Duodenal mucosa (tissue), 2 donors: ENCODE results near the gene PEMT.

ENCODE experiments used
- H3K27ac ChIP-seq: one replicate; pipeline ENCODE4 v1.7.0; 2013; ENCODE audit warnings: low read depth, low read length
- H3K27me3 ChIP-seq, 2 donors: one replicate each; pipeline ENCODE4 v1.7.0; 2013; ENCODE audit warnings: low read length in 2 of 2, control low read depth in 1 of 2; ENCODE audit not compliant: insufficient read depth in 2 of 2, control insufficient read depth in 1 of 2
- H3K36me3 ChIP-seq, 2 donors: one replicate each; pipeline ENCODE4 v1.7.0; 2013; ENCODE audit warnings: low read length in 2 of 2, control low read depth in 1 of 2; ENCODE audit not compliant: insufficient read depth in 2 of 2, control insufficient read depth in 1 of 2
- H3K4me1 ChIP-seq, 2 donors: one replicate each; pipeline ENCODE4 v1.7.0; 2013; ENCODE audit warnings: low read length in 2 of 2, control low read depth in 1 of 2; ENCODE audit not compliant: insufficient read depth in 2 of 2, control insufficient read depth in 1 of 2
- H3K4me3 ChIP-seq, 2 donors: one replicate each; pipeline ENCODE4 v1.7.0; 2013; ENCODE audit warnings: low read length in 2 of 2, low read depth in 1 of 2
- H3K9ac ChIP-seq, 2 donors: one replicate each; pipeline ENCODE4 v1.7.0; 2013; ENCODE audit warnings: low read length in 2 of 2, low read depth in 1 of 2
- H3K9me3 ChIP-seq, 2 donors: one replicate each; pipeline ENCODE4 v1.7.0; 2013; ENCODE audit warnings: low read length in 2 of 2, control low read depth in 1 of 2; ENCODE audit not compliant: control insufficient read depth in 1 of 2

PEMT gene

DNA sequence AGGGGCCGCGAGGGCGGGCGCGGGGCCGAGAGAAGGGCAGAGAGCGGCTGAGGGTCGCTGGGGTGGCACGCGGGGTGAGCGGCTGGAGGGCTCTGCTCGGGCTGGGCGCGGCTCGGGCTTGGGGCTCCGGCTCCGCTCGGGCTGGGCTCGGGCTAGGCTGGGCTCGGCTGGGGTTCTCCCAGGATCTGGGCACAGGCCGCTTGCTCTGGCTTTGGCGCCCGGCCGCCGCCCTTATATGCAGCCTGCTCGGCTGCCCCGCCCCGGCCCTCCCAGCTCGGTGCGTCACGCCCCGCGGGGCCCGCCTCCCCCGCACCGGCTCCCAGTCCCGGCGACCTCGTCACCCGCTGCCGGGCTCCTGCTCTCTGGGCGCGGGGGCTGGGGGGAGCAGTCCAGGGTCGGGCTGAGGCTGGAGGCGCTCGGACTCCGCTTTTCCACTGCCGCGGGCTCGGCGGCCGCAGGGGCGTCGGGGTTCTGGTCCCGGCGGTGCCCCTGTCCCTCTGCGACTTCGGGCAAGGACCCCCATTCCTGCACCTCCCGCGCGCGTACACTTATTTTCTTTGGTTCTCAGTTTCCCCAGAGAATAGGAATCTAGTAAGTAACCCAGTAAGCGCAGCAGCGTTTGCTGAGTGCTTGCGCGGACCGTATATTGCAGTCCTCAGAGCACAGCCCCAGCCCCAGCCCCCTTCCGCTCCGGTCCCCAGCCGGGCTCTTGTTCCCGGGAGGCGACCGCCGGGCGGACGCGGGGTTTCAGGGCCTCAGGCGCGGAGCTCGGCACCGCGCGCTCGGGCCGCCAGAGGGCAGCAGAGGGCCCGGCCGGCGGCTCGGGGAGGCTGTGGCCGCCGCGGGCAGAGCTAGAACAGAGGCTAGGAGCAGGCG, 95.1 kb downstream of the PEMT start, which contains the start of gene RASD1:
RASD1 (minus strand) TSS at position 207 of the 876 bp plus-strand sequence. CDS start 214 bp downstream, outside the sequence.
- Histone ChIP-seq H3K27ac (peak within 1 kb of the TSS; percentile 63), H3K9me3 (no peaks in the 10 kb centered on the region), H3K36me3 (peaks cover 10 to 16% of the 10 kb centered on the region in 2 donors), H3K4me3 (peak within 1 kb of the TSS; percentile 73 to 77), H3K9ac (peak within 1 kb of the TSS; percentile 66 to 71), H3K27me3 (no peaks in the 10 kb centered on the region), H3K4me1 (peaks cover 14 to 27% of the 10 kb centered on the region in 2 donors)

DNA sequence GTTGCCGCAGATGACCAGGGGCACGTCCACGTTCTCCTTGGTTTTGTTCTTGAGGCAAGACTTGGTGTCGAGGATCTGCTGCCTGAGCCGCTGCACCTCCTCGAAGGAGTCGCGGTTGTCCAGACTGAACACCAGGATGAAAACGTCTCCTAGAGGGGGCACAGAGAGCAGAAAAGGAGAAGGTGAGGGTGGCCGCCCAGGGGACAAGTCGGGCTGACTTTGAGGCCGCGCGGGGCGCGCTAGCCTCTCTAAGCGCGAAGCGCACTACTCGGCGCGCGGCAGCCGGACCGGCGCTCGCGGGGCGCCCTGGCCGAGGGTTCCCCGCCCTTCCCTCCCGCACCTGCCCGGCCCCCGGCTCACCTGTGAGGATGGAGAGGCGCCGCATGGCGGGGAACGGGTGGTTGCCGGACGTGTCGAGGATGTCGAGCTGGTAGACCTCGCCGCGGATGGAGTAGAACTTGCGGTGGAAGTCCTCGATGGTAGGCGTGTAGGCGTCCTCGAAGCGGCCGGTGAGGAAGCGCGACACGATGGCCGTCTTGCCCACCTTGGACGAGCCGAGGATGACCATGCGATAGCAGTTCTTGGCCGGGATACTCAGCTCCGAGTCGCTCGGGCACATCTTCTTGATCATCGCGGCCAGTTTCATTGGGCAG, 95.8 kb downstream of the PEMT start:
- peaks cover 14 to 27% of the 10 kb centered on the region in 2 donors for H3K4me1 ChIP-seq

DNA sequence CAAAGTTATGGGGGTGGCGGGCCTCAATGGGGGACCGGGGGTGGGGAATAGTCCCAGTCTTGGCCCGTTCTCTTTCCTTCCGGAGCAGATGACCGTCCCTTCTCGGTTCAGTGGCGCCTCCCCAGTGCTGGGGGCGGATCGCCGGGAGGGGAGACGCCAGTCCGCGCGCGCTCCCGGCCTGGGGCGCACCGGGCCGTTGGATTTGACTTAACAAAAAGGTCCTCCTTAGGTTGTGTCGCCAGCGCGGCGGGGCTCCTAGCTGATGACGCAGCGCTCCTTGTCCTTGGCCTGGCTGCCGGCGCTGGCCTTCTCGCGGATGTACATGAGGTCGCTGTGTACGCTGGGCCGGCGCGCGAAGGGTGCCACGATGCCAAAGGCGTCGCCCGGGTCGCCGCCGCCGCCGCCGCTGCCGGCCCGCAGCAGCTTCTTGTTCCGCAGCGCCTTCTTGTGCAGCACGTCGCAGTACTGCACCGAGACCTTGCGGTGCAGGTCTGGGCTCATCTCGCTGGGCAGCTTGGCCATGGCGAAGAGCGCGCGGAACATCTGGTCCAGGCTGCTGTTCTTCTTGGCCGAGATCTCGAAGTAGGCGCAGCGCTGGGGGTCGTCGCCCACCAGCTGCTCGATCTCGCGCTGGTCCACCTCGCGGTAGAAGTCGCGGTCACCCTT, 96.5 kb downstream of the PEMT start:
- Histone ChIP-seq H3K27ac (peak overlapping the region; percentile 60), H3K9me3 (no peaks in the 10 kb centered on the region), H3K4me1 (peaks cover 14 to 27% of the 10 kb centered on the region in 2 donors), H3K36me3 (peaks cover 14 to 26% of the 10 kb centered on the region in 2 donors), H3K27me3 (no peaks in the 10 kb centered on the region), H3K4me3 (peak overlapping the region; percentile 66 to 77), H3K9ac (peak overlapping the region; percentile 26 to 31)

More for the DNA sequence above, 95.8 kb downstream of the PEMT start:
- Histone ChIP-seq H3K9ac (peak overlapping the region in 1 of 2 donors; percentile 63), H3K27ac (peak overlapping the region; percentile 60), H3K9me3 (no peaks in the 10 kb centered on the region), H3K36me3 (peaks cover 14 to 24% of the 10 kb centered on the region in 2 donors), H3K4me3 (peak overlapping the region; percentile 66 to 77), H3K27me3 (no peaks in the 10 kb centered on the region)

DNA sequence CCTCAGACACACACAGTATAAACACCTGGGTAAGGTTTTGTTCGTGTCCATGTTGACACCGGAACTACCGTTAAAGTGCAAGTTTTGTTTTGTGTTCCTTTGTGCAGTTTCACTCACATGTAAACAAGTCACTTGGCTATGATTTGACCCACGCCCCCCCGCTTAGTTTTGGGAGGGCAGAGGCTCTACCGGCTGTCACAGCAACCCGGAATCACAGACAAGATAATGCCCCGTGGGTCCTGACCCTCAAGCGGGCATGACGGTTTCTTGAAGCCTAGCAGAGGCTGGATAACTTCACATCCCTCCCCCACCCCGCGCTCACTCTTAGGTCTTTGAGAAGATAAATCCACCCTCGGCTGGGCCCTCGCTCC, 97.0 kb downstream of the PEMT start:
- Histone ChIP-seq H3K27ac (peak overlapping the region; percentile 8), H3K27me3 (no peaks in the 10 kb centered on the region), H3K9ac (peak overlapping the region in 1 of 2 donors; percentile 31), H3K4me3 (peak overlapping the region; percentile 66 to 77), H3K4me1 (peaks cover 14 to 27% of the 10 kb centered on the region in 2 donors), H3K36me3 (peaks cover 14 to 29% of the 10 kb centered on the region in 2 donors), H3K9me3 (no peaks in the 10 kb centered on the region)

DNA sequence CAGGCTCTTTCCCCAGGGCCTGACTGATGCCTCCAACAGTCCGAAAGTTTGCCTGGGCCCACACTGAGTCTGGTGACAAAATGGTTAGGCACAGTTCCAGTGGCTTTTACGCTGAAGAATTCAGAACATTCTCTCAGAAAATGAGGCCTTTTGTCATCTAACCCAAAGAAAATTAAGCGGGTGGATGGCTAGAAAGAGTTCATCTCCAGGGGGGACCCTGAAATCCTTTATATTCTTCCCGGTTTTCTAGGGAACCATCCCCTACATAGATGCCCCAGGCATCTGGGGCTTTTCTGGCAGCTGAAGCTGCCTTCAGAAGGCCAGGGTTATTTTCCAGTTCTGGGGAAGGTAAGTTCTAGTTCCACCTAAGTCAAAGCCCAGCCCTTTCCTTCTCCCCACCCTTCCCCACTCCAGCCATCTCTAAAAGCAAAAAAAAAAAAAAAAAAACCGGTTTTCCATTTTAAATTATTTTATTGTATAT, 97.5 kb downstream of the PEMT start:
- no peak overlapping the region for H3K9ac ChIP-seq
- H3K27me3 ChIP-seq = no peaks in the 10 kb centered on the region
- no peaks in the 10 kb centered on the region for H3K9me3 ChIP-seq
- H3K27ac ChIP-seq = no peak overlapping the region
- peaks cover 14 to 31% of the 10 kb centered on the region in 2 donors for H3K36me3 ChIP-seq
- peaks cover 14 to 27% of the 10 kb centered on the region in 2 donors for H3K4me1 ChIP-seq
- peak overlapping the region in 1 of 2 donors; percentile 77 for H3K4me3 ChIP-seq

DNA sequence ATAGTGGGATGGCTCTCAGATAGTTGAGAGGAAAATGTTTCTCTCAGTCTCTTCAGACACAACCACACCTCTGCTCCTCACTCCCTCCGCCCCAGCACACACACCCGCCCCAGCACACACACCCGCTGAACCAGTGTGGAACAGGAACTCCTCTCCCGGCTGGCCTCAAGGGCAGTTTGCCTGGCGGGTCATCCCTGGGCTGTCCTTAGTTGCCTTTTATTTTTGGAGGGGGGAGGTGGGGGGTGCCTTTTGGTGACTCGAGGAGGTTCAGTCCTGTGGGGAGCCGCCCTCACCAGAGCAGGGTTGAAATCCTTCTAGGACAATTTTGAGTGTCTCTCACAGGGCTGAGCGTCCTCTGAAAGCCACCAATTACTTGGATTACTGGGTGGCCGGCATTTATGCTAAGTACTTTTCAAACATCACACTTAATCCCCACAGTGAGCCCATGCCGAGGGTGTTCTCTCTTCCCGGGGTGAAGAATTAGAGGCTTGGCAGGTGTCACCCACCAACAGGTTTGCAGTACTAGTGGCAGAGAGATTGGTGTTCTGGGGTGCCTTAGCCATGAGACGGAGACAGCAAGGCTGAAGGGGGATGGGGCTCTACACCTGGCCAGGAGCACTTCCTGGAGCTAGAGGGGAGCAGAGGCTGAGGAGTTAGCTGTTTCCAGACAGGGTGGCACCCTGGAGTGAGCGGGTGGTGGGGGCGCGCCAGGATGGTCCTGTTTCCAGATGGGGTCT, 98.1 kb downstream of the PEMT start:
- H3K4me1 ChIP-seq = peaks cover 14 to 27% of the 10 kb centered on the region in 2 donors
- peaks cover 14 to 34% of the 10 kb centered on the region in 2 donors for H3K36me3 ChIP-seq
- H3K27me3 ChIP-seq = no peaks in the 10 kb centered on the region
- H3K4me3 ChIP-seq = no peak overlapping the region
- no peak overlapping the region for H3K27ac ChIP-seq
- no peak overlapping the region for H3K9ac ChIP-seq
- H3K9me3 ChIP-seq = no peaks in the 10 kb centered on the region

DNA sequence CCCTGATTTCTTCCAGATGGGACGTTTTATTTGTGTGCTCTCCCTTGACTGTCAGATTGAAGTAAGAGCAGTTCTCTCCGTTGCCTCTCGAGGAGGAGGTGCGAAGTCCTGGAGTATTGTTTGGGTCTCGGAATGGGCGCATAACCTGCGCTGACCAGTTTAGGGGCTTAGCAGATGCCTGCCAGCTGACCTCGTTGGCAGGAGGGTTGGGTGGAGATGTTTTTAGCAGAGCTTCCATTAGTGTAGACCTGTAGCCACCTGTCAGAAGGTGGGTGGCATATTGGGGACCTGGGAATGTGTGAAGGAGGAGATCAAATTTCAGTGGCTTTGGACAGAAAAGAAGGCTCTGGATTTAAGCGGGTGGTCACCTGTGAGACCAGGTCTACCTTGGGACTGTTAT, 98.9 kb downstream of the PEMT start:
- Histone ChIP-seq H3K27me3 (no peaks in the 10 kb centered on the region), H3K4me1 (peaks cover 14 to 21% of the 10 kb centered on the region in 2 donors), H3K4me3 (no peak overlapping the region), H3K36me3 (peaks cover 17 to 42% of the 10 kb centered on the region in 2 donors), H3K27ac (no peak overlapping the region), H3K9me3 (no peaks in the 10 kb centered on the region), H3K9ac (no peak overlapping the region)

DNA sequence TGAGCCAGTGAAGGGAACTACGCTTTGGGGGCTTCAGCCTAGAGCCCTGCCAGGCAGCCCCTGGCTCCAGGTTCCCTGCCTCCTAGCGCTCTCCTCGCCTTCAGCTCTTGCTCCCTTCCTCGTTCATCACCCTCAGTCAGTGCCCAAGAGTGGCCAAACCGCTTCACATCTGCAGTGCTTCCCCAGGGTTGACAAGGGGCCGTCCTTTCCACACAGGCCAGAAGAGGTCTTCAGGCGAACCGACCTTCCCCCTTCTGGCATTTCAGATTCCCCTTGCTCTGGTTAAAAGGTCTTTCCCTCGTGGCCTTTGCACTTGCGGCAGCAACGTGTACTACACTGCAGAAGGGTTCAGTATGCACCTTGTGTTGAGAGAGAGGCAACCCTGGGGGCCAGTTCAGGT, 99.4 kb downstream of the PEMT start:
- H3K9ac ChIP-seq = no peak overlapping the region
- H3K9me3 ChIP-seq = no peaks in the 10 kb centered on the region
- H3K27me3 ChIP-seq = no peaks in the 10 kb centered on the region
- peaks cover 14 to 21% of the 10 kb centered on the region in 2 donors for H3K4me1 ChIP-seq
- peaks cover 17 to 44% of the 10 kb centered on the region in 2 donors for H3K36me3 ChIP-seq
- H3K27ac ChIP-seq = no peak overlapping the region
- no peak overlapping the region for H3K4me3 ChIP-seq

DNA sequence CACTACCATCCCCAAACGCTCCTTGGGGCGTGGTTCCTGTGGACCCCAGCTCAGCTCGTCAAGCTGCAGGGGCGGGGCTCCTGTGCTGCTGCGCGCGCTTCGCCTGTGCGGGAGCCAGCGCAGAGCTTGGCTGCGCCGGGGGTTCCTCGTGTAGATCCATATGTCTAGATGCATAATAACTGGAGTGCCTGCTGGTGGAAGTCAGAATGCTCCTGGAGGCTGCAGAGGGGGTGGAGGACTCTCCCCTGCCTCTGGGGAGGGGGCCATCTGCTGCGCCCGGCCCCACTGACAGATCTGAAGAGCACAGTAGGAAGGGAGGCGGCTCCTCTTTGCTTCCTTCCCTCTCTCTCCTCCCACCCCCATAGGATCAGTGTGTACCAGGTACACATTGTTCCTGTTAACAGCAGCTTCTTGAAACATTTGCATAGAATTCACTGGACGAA, 99.9 kb downstream of the PEMT start:
- Histone ChIP-seq H3K4me3 (no peak overlapping the region), H3K9me3 (no peaks in the 10 kb centered on the region), H3K9ac (no peak overlapping the region), H3K27me3 (no peaks in the 10 kb centered on the region), H3K27ac (no peak overlapping the region), H3K4me1 (peaks cover 14 to 21% of the 10 kb centered on the region in 2 donors), H3K36me3 (peaks cover 17 to 44% of the 10 kb centered on the region in 2 donors)
